GM18858 (cell line): ENCODE data around the gene PRAME.

Source experiments
- ATAC-seq: cut with Tn5 transposase; IDR thresholded peaks from one replicate; pipeline ENCODE4 v1.9.1; 2021; ENCODE audit not compliant: unreplicated experiment

Gene PRAME

DNA sequence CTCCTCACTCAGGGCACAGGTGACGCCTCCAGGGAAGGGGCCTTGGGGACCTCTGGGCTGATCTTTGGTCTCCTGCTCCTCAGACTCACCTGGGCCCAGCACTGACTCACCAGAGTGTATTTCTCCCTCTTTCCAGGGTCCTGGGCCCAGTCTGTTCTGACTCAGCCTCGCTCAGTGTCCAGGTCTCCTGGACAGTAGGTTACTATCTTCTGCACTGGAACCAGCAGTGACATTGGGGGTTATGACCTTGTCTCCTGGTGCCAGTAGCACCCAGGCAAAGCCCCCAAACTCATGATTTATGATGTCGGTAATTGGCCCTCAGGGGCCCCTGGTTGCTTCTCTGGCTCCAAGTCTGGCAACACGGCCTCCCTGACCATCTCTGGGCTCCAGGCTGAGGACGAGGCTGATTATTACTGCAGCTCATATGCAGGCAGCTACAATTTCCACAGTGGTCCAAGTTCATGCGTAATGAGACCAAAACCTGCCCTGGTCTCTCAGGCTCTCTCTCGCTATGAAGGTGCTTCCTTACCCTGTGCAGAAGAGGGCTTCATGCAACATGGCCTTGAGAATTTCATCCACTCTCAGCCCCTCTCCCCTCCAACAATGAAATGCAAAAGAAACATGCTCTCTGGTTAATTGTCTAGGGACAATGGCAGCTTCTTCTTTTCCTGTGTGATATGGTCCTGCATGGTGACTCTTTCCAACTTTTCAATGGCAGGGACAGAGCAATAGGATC is 21.0 kb upstream of the PRAME start:
- no peak for ATAC-seq

DNA sequence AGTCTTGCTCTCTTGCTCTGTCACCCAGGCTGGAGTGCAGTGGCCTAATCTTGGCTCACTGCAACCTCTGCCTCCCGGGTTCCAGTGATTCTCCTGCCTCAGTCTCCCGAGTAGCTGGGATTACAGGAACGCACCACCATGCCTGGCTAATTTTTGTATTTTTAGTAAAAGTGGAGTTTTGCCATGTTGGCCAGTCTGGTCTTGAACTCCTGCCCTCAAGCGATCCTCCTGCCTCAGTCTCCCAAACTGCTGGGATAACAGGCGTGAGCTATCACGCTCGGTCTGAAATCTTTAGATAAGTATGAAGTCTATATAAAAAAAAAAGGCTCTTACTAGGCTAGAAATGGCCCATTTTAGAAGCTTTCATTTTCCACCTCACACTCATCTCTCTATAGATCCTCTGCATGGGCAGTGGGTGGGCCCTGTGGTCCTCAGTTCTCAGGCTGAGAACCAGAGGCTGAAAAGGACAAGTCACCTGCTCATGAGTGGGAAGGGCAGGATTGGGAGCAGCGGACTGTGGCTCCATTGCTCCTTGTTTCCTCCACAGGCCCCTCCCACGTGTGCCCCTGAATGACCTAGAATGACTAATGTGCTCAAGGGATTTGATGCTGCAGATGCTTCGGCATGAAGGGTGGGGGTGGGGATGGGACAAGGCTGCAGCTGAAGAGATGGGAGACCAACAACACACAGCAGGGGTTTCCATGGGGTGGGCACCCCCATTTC is 19.8 kb upstream of the PRAME start:
- ATAC-seq = no peak

DNA sequence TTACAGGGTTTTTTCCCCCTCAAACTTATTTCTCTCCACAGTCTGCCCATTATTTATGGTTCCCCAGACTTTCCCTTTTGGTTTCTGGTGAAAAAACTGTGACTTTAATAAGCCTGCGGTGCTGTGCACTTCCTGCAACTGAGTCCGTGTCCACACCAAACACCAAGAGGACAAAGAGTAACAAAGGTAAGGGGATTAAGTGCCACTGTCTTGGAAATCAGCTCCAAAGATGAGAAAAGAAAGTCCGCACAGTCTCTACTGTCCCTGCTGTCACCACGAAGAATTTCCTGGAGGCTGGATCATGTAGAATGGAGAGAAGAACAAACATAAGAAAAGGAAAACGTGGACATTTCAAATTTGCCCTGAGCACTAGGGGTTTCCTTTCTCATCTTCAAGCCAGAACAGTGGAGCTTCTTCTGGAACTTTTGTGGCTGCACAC is 17.9 kb upstream of the PRAME start:
- no peak for ATAC-seq

DNA sequence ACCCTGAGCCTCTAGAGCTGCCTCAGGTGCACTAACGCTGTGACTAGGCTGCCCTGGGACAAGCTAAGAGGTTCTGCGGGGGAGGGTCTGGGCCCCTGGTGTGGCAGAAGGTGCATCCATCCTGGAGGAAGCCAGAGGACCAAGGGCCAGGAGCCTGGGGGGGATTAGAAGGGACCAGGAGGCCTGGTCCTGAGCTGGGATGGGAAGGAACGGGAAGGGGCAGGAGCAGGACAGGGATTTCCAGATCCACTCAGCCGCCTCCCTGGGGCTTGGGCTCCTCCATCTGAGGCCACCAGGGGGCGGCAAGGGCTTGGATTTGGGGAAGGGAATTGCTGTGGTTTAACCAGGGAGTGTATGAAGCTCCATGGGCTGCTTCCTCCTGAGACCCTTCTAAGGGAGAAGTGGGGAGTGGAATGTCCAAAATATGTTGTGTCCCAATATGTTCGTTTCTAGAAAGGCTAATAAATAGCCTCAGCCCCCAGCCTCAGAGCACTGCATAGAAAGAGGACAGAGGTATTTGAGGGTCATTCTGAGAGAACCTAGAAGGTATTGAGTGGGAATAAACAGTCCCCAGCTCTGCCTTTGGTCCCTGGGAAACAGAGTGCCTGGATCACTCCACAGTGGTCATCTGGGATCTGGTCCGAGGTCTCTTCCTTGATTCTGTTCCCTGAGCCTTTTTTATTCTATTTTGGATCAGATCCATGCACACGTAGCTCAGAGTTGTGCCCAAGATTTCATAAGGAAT is 17.4 kb upstream of the PRAME start:
- no peak for ATAC-seq

DNA sequence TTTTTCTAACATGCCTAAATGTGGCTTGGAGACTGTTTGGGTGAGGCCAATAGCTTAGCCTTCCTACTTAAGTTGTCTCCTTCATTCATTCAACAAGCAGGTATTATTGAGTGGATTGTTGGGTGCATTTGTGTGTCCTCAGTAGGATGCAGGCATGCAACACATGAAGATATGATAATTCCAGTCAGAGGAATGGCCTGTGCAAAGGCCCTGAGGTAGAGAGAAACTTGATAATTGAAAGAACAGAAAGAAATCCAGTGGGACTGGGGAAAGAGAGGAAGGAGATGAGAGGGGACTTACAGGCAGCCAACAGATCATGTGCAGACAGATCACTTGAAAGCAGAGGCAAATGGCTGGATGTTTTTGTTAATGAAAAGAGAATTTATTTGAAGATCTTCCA is 15.3 kb upstream of the PRAME start:
- no peak for ATAC-seq

DNA sequence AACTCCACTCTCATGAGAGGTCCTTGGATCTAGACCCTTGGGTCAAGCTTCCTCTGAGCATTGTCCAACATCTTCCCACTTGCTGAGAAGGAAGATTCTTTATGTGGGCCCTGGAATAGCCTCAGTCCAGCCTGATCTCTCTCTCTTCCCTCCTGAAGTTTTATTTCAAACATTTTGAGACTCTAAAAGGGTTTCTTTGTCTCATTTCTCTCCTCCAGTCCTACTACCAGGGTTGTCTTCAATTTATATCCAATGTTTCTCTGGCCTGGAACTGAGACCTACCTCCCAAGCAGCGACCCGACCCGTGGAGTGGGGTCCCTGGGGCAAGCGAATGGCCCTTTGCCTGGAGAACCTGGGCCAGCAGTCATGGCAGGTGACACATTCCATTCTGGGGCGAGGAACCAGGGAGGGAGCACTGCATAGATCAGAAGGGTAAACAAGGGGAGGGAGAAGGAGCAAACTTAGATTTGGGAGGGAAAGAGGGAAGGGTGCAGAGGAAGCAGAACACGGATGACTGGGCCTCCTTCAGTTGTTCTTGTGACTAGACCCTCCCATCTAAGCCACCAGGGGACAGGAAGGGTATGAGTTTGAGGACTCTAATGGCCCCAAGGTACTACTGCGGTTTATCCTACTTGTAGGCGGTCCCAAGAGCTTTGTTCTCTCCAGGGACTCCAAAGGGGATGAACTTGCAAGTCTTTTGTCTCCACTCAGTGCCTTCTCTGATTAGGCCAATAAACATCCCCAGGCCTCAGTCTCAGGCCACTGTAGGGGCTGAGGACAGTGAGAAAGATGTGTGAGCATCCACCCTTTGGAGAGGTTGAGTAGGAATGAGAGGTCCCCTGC is 14.2 kb upstream of the PRAME start:
- no peak for ATAC-seq

DNA sequence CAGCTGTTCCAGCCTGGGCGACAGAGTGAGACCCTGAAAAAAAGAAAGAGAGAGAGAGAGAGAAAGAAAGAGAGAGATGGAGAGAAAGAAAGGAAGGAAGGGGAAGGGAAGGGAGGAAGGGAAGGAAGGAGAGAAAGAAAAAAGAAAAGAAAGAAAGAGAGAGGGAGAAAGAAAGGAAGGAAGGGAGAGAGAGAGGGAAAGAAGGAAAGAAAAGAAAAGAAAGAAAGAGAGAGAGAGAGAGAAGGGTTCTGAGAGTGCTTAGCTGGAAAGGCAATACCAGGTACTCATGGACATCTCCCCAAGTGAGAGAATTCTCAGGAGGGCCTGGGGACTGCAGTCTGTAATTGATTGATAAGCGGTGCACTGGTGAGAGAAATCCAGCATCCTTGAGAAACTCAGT is 12.8 kb upstream of the PRAME start:
- no peak for ATAC-seq

DNA sequence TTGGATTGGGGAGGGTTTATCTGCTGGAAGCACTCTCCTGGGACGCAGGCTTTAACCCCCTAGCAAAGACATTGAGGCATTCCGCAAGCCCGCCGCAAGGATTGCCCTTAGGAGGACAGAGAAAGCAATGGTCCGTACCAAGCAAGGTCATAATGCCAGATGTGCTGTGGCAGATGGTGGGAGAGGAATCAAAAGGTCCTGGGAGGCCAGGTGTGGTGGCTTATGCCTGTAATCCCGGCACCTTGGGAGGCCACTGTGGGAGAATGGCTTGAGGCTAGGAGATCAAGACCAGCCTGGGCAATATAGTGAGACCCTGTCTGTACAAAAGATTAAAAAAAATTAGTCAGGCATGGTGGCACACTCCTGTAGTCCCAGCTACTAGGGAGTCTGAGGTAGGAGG is 12.4 kb upstream of the PRAME start:
- ATAC-seq = no peak

DNA sequence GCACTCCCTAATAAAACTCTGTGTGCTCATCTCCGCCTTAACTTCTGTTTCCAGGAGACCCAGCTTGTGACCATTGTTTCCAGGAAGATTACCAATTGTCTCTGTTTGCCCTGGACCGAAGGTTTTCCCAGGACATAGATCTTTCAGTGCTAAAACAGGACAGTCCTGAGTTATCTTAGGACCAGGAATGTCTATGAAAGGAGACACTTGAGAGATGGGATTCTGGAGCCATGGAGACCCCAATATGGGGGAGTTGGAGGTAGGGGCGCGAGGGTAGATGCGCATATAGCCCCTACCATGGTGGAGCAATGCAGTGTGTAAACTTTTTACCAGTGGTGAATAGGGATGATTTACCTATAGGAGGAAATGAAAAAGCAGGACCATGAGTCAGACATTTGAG is 10.2 kb upstream of the PRAME start:
- no peak for ATAC-seq

DNA sequence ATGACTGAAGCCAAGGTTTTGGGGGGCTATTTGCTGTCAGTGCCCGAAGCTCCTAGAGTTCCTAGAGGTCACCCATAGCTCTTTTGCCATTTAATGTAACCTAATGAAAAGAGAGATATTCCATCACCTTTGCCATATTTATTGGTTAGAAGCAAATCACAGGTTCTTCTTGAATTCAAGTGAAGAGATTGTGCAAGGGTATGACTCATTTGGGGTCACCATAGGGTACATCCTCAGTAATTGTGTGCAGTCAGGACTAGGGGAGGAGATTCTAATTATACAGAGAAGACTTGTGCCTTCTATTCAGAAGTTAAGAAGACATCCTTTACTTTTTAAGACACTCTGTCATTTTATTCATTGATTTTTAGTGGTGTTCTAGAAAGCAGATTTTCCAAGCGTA is 6.9 kb upstream of the PRAME start:
- no peak for ATAC-seq

DNA sequence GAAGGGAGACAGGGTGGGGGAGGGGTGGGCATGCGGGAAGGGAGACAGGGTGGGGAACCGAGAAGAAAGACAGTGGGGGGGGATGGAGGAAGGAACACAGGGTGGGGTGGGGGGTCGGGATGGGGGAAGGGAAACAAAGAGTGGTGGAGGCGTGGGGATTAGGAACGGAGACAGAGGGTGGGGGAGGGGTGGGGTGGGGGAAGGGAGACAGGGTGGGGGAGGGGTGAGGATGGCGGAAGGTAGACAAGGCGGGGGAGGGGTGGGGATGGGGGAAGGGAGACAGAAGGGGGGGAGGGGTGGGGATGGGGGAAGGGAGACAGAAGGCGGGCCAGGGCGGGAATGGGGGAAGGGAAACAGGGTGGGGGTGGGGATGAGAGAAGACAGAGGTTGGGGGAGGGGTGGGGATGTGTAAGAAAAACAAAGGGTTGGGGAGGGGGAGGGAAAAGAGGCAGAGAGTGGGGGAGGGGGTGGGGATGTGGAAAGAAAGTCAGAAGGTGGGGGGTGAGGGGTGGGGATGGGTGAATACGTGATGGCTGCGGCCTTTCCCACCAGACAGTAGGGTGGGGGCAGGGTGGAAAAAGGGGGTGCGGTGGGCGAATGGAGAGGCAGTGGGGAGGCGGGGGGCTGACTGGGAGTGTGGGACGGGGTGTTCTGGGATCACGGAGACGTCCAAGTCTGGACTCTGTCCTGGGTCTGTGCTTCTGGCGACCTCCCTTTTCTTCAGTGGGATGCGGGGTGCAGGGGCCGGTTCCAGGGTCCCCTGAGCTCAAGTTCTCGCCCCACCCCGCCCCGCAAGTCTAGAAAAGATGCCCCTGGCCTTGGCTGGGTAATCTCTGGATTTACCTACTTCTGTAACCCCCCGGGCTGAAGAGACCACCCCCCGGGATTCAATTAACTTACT is 744 bp downstream of the PRAME start:
- no peak for ATAC-seq

DNA sequence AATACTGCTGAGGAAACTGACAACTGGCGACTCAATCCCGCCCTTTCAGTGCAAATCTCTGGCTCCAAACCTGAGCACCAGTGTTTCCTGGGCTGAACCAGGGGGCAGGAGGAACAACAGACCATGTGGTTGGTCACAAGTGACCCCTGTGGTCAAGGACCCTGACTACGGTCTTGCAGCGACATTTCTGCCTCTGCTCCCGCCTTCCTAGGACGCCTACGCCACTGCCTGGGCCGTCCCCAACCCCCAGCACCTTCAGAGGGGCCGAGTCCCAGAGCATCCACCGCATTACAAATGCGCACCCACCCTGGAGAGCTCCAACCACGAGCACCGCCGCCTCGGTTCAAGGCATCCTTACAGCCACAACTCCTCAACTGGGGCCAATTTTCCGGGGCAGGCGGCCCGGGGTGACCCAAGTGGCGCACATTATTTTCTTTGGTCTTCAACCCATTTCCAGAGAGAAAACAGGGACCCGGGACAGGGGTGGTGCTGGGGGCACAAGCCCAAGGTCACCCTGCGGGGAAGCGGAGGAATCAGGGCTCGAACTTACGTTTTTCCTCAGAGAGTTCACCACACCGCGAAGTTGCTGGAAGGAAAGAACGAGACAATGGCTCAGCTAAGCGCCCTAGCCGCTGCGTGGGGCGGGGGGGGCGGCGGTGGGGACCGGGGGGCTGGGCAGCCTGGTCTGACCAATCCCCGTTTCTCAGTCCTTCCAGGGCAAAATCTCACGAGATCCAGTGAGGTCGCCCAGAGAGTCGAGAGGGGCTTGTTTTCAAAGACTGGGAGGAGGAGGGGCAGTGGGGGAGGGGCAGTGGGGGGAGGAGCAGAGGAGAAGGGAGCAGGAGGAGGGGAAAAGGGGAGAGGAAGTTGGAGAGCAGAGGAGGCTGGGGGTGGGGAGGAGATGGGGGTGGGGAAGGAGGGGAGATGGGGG is 1.8 kb downstream of the PRAME start:
- ATAC-seq = no peak

DNA sequence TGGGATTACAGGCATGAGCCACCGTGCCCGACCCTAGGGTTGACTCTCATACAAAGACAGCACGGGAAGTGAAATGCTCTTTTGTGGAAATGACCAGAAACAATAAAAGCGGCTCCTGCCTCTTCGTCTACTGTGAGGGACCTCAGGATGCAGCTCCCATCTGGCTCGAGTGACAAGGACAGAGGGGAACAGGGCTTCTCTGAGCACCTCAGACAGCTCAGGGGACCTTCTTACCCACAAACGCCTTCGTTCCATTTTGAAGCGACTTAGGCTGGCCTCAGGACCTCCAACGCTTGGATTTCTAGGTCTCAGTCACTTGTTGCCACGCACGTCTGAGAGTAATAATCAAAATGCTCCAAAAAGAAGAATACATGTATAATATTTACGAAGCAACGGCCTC is 2.5 kb downstream of the PRAME start:
- no peak for ATAC-seq

DNA sequence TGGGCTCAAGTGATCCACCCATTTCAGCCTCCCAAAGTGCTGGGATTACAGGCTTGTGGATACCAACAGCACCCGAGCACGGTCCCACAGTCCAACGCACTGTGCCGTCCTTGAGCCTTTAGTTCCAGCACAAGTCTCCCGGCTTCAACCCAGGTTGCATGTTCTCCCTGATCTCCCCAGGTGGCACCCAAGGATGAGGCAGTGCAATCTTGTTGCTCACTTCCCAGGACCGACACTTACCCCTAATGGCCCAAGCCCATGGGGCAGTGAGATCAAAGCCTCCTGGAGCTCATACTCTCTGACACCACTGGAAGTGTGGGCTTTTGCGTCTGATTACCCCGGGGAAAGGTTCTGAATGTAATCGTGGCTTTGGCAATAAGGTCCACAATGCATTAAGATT is 3.5 kb downstream of the PRAME start:
- no peak for ATAC-seq

DNA sequence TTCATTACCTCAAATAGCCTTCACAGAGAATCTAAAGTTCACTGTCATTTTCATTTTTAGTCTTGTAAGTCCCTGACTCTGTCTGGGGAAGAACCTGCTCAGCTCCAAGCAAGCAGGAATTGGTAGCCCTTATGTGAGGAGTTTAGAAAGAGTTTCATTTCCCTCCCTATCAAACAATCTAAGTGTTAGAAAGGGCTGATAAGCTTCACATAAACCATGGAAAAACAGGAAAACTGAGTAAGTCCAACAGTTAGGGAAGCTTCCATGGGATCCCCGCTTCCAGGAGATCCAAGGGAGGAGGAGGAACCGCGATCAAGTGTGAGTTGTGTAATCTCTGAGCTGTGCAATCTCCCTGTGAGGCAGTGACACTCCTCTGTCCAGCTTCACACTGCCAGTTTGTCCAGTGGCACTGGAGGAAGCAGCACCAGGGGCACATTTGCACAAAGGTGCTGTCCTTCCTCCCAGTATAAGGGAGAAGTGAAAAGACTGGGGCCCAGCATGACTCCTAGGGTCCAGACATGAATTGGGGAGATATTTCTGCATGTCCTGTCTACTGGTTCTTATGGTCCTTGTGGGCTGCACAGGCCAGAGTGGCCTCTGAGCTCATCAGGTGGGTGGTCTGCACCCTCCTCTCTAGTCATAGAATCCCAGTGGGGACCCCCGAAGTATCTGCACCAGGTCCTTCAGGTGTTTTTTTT is 4.3 kb downstream of the PRAME start:
- ATAC-seq = no peak

DNA sequence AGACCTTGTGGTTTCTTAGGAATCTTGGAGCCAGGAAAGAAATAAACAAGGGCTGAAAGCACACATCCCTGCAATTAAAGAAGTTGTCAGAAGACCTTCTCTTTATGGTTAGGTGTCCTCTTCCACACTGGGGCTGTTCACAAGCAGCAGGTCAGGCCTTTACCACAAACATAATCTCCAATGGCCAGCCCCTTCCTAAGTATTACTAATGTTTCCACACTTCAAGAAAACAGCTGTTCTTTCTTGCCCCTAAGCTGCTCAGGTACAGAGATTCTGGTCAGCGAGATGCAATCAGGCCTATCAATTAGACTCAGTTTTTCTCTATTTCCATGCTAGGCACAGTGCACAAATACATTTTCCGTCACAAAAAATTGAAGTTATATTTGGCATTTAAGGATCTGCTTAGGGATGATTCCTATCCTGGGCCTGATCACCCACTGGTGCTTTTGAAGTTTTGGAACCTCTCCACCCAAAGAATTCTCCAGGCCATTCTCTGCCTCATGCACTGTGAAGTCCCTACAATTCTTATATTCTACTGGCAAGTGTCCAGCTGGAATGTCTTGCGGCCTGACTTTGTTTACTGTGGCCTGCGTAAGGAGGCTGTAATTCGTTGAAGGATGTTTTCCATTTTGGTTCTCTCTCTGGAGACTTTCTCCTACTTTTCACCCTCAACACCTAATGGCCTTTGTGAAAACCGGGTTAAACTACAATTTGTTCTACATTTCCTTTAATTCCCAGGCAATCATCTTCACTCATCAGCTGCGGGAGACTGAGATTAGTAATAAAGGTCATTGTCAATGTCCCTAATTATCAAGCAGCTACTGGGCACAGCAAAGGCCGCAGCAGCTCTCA is 5.1 kb downstream of the PRAME start:
- no peak for ATAC-seq

DNA sequence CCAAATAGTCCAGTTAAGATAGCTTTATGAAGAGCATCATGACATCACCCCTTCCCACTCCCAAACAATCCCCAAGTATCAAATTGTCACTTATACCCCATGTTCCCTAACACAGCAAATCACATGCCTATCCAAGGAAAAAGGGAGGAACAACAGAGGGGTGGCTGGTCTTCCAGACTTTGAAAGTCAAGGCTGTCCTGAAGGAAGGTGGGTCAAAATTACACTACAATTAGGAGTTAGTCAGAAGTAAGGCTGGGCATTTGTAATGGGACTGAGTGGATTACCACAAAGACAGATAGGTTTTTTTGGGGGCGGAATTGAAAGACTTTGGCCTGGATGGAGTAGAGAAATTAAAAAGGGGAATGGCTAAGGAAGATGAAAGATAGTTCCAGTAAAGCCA is 5.9 kb downstream of the PRAME start:
- ATAC-seq = no peak

DNA sequence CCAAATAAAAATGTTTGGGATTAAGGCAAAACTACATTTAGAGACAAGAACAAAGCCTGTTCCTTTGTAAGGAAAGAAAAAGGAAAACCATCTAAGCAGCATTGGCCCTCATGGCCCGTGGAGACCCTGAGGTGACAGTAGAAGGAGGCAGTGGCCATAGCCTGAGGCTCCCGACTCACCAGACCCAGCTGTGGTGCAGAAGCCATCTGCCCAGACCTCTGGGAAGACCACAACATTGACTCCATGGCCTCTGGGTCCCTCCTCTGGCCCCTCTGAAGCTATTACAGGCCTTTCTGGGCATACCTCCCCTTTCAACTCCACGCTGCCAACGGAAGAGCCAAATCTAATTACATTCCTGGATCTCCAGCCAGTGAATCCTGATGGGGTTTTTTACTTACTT is 6.4 kb downstream of the PRAME start:
- no peak for ATAC-seq
